GM18505 (cell line): ENCODE data around the gene GNB3.

Experiments
- ATAC-seq: cut with Tn5 transposase; IDR thresholded peaks from one replicate; pipeline ENCODE4 v1.9.1; 2021; ENCODE audit not compliant: unreplicated experiment
- POLR2A ChIP-seq: IDR thresholded peaks from 4 replicates; pipeline ENCODE4 v1.6.1; 2011; ENCODE audit warnings: borderline replicate concordance; ENCODE audit not compliant: insufficient read depth, insufficient read length; ENCODE audit errors: extremely low read depth

The GNB3 gene

GRCh38 chr12:6827437-6827911, 13.3 kb upstream of the GNB3 start:
- no peak for ATAC-seq
- TF ChIP-seq POLR2A, result no peak

DNA sequence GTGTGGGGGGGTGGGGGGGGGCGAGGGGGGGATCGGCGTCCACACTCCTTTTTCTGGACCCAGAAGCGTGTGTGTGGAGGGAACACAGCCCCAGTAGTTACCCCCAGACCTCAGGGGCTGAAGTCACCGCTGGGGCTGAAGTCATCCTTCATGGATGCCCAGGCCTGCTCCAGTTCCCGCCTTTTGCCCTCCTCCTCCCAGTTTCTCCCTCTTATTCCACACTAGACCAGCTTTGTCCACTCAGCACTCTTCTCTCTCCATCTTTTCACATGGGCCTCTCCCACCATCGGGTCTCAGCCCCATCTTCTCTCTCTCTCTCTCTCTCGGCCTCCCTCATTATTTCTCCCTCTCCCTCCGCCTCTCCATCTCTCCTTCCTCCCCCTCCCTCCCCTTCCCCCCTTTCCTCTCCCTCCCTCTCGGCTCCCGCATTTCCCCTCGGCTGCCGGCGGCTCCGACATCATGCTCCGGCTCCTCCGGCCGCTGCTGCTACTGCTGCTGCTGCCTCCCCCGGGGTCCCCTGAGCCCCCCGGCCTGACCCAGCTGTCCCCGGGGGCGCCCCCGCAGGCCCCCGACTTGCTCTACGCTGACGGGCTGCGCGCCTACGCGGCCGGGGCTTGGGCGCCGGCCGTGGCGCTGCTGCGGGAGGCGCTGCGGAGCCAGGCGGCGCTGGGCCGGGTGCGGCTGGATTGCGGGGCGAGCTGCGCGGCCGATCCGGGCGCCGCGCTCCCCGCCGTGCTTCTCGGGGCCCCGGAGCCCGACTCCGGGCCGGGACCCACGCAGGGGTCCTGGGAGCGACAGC, 12.5 kb upstream of the GNB3 start, which contains the start of gene P3H3:
Gene P3H3 (plus strand): TSS at position 426 of the 799 bp plus-strand sequence. CDS start 34 bp downstream, at position 460.
- TF ChIP-seq POLR2A, result no peak
- ATAC-seq, result no peak

- no peak for TF ChIP-seq POLR2A
- no peak for ATAC-seq
These were observed 11.8 kb upstream of the GNB3 start for GRCh38 chr12:6828781-6829535.

GRCh38 chr12:6829536-6830220, 11.0 kb upstream of the GNB3 start:
- no peak for ATAC-seq
- no peak for TF ChIP-seq POLR2A

- no peak for ATAC-seq
- no peak for TF ChIP-seq POLR2A
These were observed 10.3 kb upstream of the GNB3 start for GRCh38 chr12:6830286-6830890.

DNA sequence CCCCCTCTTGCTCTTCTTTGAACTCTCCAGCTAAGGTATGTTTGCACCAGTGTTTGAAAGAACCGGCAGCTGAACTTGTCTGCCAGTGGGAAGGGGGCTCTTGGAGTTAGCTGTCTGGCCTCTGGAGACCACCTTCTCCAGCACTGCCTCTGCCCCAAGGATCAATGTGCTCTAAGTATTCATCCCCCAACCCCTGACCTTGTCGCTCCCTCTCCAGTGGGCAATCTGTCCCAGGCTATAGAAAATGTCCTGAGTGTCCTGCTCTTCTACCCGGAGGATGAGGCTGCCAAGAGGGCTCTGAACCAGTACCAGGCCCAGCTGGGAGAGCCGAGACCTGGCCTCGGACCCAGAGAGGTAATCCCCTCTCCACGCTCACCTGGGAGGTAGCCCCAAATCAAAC, 9.7 kb upstream of the GNB3 start:
- no peak for ATAC-seq
- TF ChIP-seq POLR2A, result no peak

GRCh38 chr12:6831450-6831995, 9.2 kb upstream of the GNB3 start:
- no peak for ATAC-seq

DNA sequence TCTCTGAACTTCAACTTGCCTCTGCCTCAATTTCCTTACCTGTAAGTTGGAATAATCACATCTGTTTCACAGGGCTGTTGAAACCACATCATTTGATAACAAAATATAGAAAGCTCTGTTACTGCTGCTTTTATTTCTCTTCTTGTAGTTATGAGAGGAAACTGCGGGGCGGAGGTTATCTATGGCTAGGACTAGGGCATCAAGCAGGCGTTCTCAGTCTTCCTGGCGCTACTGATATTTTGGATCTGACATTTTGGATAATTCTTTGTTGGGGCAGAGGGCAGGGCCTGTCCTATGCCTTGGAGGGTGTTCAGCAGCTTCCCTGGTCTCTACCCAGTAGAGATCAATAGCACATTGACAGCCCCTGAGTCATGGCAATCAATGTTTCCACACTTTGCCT, 8.6 kb upstream of the GNB3 start:
- no peak for ATAC-seq
- TF ChIP-seq POLR2A, result no peak

More at GRCh38 chr12:6831450-6831995, 9.2 kb upstream of the GNB3 start:
- no peak for TF ChIP-seq POLR2A

DNA sequence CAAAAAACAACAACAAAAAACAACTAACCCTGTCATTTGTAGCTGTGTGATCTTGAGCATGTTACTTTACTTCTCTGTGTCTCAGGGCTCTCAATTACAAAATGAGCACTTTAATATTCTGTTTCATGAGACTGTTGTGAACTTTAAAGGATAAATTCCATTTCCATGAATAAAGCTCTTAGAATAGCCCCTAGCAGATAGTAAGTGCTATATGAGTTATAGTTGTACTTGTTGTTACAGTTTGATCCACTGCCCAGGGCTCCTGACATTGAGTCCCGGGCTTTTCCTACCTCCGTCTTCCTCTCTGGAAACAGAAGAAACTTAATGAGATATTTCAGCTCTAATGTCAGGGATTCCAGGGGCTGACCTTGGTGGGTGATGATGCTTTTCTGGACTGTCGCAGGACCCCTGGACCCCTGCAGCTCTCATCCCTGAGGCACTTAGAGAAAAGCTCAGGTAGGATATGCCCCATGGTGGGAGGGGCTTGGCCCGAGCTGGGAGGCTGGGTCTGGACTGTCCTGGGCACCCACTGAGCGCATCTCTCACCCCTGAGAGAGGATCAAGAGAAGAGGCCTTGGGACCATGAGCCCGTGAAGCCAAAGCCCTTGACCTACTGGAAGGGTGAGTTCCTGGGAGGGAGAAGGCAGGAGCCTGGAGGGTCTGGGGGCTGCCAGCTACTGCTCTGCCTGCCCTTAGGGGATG, 7.4 kb upstream of the GNB3 start:
- no peak for ATAC-seq
- no peak for TF ChIP-seq POLR2A

DNA sequence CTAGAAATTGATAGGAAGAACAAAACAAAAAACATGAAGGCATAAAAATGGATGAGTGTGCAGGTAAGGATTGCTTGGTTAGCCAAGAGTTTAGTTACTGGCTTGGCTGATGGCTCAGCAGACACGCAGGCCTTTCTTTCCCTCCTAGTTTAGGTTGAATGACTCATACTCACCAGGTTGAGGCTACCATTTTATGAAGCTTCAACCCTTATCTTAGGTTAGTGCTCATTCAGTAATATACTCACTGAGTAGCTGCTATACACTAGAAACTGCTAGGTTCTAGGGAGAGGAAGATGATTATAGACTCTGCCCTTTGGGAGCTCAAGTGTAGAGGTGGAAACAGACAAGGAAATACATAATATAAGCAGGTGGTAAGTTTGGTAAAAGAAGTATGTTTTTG, 6.5 kb upstream of the GNB3 start:
- ATAC-seq, result no peak
- TF ChIP-seq POLR2A, result no peak

- ATAC-seq, result no peak
These were observed 5.9 kb upstream of the GNB3 start for GRCh38 chr12:6834873-6835272.

GRCh38 chr12:6836851-6837250, 3.9 kb upstream of the GNB3 start:
- ATAC-seq, result no peak
- TF ChIP-seq POLR2A, result no peak

More at GRCh38 chr12:6834873-6835272, 5.9 kb upstream of the GNB3 start:
- TF ChIP-seq POLR2A, result no peak

- ATAC-seq, result no peak
- no peak for TF ChIP-seq POLR2A
These were observed 3.2 kb upstream of the GNB3 start for GRCh38 chr12:6837370-6838060.
